Bone marrow (tissue), 2 donors: ENCODE data around the gene TBXA2R.
A peak's percentile ranks its signal among the peaks of the same experiment; 100 is the strongest.

ENCODE experiments used
- DNase-seq, 2 donors: peaks; one replicate each; lab custom pipeline; 2025; lab: John Stamatoyannopoulos, UW

The TBXA2R gene

DNA sequence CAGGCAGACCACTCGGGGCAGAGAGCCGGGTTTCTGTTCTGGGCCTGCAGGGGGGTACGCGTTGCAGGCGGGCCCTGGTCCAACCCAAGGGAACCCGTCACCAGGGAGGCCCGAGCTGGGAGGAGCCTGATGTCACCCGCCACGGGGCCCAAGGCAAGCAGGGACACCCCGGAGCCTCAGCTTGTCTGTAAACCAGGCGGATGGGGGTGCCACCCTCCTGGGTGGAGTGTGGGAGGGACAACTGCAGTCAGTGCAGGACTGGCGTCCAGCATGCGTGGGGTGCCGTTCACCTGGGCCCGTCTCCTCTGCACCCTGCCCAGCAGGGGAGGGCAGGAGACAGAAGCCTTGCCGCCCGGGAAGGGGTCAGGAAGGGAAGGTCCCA lies 12.9 kb upstream of the TBXA2R start:
- no peak for DNase-seq

DNA sequence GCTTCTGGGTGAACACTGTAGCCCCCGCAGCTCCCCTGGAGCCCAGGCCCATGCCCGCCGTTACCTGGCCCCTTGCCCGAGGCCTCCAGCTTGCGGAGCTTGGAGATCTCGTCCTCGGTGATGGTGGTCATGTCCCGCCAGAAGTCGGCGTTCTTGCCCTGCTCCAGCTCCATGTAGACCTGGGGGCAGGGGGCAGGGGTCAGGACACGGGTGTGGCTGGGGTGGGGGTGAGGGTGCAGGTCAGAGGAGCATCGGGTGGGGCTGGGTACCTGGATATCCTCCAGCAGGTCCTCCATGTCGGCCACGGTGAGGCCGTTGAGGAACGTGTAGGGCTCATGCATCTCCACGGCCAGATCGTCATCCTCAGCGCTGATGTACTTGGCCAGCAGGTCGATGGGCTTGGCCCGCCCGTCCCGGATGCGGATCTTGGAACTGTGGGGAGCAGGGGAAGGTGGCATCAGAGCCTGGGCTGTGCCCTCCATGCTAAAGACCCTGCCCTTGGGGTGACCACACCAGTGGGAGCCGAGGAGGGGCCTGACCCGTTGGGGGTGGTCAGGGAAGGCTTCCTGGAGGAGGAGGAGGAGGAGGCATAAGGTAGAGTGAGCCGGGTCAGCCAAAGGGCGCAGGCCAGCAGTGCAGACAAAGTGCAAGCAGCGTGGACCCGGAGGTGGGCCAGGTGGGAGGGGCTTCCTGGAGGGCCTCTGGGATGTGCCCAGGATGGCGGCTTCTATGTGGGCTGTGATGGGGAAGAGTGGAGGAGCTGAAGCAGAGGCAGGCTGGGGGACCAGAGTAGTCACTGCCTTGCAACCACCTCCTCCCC lies 12.3 kb upstream of the TBXA2R start:
- no peak for DNase-seq

DNA sequence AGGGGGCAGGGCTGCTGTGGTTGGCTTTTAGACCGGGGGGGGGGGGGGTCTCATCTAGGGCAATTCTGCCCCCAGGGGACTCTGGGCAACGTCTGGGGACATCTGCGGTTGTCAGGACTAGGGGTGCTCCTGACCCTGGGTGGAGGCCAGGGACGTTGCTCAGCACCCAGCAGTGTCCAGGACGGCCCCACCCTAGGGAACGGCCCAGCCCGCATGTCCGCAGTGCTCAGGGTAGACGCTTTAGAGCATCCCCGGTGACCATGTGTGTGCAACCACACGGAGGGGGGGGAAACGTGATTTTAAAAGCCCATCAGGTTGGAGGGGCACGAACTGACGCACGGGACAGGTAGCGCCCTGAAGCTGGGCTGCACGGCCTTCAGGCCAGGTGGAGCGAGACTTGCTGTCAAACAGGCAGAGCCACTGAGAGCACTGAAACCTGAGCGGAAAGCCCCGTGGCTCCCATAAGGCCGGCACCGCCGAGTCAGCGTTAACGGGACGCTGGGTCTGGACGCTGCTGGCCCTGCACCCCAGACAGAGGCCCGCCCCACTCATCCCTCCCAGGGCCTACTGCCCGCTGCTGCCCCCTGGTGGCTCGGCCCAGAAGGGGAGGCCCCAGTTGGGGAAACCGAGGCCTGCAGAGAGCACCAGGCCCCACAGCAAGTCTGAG lies 11.6 kb upstream of the TBXA2R start:
- peak in 1 of 2 donors; percentile 14 for DNase-seq

DNA sequence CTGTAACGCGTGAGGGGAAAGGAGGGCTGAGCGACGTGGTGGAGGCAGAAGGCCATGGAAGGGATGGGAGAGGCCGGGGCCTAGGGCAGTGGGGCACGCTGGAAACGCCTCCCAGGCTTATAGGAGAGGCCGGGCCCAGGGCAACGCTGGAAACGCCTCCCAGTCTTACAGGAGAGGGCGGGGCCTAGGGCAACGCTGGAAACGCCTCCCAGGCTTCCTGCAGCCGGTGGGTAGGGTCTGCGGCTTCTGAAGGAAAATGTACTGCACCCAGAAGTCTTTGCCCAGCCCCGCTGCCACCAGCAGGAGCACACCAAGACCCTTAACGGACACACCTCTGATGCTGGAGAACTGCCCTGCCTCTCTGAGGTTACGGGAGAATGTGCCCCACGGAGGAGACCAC lies 10.8 kb upstream of the TBXA2R start:
- DNase-seq, result peak in 1 of 2 donors; percentile 54

DNA sequence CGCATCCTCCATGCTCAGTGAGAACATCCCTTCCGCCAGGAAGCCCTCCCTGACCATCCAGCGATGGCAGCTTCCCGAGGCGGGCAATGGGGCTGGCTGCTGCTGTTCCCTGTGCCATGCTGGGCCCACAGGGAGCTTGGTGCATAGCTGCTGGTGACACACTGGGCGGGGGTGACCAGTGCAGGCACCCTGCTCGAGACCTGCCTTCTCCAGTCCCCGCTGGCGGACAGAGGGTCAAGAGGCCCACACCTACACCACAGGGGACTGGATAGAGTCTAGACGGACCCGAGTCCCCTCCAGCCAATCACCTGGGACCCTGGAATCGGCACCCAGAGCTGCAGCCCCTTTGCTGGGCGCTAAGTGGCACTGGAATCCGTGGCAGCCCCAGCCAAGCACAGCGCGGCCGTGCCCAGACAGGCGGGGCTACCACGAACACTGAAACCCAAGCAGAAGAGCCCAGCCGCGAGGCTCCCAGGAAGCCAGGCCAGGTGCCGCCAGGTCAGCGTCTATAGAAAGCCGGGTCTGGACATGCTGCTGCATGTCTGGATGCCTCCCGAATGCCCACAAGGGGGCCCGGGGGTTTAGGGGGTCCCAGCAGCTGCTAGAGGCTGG lies 9.0 kb upstream of the TBXA2R start:
- no peak for DNase-seq

DNA sequence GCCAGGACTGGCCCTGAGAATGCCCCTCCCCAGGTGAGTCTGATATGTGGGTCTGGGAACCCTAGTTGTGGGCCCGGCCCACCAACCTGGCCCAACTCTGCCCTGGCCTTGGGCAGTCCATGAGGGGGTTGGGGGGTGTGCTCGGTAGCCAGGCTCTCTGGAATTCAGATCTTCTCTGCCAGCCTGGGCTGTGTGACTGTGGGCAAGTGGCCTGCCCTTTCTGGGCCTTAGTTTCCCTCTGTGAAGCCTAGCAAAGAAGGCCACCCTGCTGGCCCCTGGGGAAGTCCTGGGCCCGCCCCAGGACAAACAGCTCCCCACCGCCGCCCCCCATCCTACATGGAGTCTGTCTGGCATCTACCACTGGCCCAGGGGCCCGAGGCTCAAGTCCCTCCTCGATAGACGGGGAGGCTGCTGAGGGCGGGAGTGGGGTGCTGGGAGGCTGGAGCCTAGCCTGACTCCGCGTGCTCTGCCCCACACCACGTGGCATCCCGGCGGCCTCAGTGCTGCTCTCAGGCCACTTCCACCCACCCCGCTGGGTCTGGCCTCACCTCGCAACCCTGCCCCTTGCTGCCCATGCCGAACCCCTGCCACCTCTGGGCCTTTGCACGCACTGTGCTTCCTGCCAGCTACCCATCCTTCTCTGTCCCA lies 8.3 kb upstream of the TBXA2R start:
- no peak for DNase-seq

DNA sequence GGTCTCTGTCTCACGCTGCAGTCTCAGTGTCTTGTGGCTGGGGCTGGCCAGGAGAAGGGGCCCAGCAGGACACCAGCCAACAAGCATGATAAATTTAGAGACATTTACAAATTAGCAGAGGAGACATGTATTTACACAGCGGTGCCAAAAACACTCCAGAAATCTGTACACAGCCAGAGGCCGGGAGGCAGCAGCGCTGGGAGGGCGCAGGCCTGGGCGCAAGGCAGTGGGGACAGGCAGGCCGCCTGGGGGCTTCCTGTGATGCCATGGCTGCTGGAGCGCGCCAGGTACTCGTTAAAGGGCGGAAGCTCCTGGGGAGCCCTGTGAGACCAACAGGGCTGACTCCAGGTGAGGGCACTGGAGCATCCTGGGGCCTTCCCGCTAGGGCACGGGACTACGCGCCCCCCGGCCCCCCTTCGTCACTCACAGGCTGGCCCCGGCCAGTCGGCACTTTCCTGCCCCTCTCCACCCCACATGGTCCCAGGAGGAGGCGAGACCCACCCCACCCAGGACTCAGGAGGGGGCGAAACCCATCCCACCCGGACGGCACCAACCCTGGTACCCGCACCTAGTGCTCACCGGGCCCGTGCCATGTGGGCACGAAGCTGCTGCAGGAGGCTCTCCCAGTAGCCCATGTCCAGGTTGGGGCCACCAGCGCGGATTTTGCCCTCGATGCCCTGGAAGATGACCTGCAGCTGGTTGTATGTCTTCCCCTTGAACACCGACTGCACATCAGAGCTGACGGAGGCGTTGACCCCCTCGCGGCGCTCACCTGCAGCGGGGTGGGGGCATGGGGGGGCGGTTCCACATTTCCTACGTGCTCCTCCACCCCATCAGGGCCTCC lies 7.4 kb upstream of the TBXA2R start:
- no peak for DNase-seq

DNA sequence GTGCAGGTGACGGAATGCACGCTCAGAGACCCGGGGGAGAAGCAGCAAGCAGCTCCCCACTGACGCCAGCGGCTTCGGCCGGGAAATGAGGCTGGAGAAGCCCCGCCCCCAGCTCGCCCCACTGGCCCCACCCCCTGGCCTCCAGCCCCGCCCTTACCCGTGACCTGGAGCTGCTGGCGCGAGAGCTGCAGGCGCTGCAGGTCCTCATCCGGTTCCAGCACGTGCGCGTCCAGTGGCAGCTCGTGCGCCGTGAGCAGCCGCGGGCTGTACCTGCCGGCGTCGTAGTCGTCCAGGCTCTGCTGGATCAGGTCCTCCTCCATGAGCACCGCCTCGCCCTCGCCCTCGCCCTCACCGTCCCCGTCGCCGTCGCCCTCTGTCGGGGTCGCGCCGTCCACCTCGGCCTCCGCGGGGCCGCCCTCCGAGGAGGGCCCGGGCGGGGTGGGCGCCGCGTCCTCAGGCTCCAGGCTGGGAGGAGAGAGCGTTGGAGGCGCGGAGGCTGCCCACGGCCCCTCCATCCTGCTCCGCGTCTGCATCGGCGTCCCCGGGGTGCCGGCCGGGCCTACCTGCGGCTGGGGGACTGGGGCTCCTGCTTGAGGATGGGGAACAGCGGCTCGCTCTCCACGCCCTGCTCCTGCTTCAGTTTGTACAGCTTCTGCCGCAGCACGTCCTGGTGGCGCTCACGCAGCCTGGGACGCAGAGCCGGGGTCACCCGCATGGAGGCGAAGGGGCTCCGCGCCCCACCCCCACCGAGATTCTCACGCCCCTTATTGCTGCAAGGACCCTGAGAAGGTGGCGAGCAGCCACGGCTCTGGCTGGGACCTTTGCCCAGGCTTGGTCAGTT lies 6.4 kb upstream of the TBXA2R start:
- DNase-seq, result no peak

DNA sequence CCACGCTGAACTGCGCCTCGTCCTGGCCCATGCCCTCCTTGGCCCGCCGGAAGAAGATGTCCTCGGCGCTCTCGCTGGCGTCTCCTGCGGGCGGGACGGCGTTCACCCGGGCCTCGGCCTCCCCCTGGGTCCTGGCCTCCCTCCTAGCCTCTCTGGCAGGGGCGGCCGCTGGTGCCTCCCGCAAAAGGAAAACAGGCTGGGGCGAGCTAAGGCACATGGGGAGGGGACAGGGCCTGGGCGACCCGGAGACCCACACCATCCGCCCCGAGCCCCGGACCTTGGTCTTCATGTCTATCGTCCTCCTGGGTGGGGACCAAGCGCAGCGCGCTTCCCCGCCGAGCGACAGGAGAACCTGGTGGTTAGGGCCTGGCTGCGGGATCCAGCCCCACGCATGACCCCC lies 5.7 kb upstream of the TBXA2R start:
- no peak for DNase-seq

DNA sequence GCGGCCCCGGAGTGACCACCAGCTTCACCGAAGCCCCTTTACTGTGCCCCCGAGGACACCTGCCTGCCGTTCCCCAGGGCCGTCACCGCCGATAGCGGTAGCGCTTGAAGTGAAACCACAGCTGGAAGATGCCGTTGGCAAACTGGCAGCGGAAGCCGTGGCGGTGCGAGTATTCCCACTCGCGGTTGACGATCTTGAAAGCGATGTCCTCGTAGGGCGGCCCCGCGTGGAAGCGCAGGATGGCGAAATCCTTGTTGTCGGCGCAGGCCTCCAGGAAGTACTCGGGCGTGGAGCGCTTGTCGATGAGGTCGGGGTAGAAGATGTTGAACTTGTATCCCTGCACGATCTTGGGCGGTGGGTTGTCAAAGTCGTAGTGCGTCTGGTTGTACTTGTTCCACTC lies 5.2 kb upstream of the TBXA2R start:
- DNase-seq, result no peak

DNA sequence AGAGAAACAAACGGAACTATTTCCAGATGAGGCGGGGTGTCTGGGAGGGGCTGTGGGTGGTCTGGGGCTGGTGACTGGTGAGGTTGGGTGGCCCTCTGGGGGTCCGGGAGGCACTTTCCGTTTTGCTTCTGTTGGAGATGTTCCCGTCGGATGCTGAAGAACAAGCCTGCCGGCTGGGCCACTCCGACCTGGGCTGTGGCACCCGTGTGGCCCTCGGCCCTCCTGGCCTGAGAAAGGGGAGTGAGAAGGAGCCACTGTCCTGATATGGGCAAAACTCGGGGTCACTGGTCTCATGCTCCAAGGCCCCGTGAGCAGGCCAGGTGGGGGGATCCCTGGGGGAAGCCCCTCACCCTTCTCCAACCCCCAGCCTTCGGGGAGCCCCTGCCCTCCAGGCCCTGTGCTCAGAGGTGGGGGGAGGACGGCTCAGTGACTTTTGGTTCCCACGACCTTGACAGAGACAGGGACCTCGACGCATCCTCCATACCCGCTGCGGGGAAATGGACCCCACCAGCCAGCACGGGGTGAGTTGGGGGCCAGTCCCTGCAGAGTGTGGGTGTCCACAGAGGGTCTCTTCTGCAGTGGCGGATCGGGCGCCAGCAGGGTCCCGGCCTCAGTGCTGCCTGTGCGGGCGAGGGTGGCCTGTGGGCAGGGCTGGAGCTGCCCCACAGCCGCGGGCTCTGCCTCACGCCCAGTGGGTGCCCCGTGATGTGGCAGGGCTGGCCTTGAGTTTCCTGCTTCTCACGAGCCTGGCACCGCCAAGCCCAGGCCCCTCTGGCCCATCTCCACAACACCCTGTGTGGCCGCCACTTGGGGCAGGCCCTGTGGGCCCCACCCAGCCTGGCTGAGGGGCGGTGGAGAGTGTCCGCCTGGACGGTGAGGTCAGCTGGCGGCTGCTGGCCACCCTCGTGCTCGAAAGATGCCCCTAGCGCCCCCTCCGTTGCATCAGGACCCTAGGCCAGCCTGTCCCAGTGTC lies 4.4 kb upstream of the TBXA2R start:
- no peak for DNase-seq

DNA sequence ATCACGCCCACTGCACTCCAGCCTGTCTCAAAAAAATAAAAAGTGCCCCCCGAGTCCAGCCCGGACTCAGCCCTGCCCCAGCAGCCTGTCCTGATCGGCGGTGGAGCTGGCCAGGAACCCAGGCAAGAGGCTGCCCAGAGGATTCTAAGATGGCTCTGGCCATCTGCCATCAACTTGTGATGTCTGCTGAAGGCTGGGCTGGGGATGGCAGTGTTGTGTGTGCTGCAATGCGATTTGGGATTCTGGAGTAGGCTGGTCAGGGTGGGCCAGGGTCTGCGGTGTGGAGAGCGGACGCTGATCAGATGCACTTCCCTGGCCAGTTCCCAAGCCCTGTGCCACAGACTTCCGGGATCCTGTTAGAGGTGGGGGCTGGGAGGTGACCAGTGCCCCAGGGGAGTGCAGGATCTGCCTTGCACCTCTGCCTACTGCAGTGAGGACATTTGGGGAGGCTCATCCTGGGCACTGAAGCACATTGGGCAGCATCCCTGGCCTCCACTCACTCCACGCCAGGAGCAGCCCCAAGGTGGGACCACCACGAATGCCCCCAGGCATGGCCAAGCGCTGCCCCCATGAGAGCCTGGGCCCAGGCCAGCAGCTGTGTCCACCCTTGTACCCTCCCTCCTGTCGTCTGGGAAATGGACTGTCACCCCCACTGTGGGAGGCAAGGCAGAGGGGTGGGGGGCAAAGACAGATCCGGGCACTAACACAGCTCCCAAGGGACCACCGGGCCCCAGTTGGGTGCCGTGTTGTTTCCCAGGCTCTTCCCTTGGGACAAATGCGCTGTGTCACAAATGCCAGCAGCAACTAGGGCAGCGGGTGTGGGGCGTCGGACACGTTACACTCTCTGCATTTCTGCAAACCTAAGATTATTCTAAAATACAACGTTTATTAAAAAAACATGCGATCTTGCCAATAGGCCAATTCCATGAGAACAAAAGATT lies 3.4 kb upstream of the TBXA2R start:
- DNase-seq, result no peak

DNA sequence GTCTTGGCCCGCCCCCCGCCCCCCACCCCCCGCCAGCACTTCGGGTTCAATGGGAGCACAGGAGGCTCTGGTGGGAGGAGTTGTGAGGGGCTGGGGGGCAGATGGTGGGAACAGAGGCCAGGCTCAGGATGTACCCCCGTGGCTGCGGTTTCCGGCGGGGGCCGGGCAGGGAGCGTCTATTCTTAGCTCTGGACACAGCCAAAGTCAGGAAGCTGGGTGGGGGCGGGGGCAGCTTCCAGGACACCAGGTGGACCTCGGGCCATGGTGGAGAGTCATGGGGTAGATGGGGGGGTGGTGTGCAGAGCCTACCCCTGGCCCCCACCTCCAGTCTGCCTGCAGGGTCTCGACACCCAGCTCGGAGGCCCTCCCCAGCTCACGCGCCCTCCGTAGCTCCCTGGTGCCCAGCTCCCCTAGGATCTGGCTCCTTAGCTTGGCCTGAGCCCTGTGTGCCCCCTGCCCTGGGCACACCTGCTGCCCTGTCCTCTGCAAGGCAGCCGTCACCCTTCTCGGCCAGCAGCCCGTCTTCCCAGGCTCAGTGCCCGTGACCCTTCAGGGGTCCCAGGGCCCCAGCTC lies 2.2 kb upstream of the TBXA2R start:
- DNase-seq, result peak in 1 of 2 donors; percentile 33

DNA sequence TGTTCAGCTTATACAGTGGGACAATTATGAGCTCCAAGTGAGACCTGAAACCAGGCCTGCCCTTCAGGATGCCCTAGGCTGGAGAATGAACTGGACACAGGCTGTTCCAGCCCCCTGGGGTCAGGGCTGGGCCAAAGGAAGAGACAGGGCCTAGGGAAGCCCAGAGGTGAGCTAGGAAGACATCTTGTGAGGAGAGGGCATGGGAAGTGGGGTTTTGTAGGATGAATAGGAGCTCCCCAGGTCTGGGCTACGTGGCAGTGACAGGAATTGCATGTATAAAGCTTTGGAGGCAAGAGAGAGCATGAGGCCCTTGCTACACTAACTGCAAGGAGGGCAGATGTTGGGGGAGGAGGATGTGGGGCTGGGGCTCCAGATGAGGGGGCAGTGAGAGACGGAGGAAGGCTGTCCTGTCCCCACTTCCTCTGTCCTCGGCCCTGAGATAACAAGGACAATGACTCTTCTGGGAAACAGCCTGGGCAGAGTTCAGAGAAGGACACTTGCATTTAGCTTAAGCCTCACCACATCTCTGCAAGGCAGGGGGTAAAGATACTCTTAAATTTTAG lies 1.5 kb upstream of the TBXA2R start:
- no peak for DNase-seq

DNA sequence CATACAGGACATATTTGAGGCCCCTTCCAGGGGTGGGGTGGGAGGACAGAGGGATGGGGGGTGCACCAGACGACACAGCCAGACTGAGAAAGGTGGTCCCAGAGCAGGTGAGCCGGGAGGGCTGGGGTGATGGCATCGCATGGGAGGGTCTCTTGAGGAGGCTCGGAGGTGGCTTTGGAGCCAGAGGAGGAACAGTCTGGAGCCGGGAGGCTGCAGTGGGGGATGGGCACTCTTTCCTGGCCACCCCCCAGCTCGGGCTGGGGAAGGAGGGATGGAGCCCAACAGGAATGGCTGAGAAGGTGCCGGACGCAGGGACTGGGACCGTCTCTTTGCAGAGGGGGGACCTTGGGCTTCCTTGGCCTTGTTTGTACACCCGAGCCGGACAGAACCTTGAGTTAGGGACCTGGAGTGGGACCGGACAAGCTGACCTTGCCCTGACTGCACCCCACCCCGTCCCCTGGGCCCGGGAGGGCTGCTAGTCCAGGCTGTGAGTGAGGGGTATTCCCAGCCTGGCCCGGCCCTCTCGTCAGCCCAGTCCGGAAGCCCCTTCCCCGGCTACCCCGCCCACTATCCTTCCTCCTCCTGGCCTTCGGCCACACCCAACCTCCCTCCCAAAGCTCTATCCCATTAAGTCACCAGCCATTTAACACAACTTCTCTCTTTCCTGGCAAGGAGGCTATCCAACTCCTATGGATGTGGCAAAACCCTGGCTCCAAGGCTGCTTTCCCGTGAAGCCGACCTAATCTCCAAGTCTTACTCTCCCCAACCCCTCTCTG lies 816 bp upstream of the TBXA2R start:
- no peak for DNase-seq

DNA sequence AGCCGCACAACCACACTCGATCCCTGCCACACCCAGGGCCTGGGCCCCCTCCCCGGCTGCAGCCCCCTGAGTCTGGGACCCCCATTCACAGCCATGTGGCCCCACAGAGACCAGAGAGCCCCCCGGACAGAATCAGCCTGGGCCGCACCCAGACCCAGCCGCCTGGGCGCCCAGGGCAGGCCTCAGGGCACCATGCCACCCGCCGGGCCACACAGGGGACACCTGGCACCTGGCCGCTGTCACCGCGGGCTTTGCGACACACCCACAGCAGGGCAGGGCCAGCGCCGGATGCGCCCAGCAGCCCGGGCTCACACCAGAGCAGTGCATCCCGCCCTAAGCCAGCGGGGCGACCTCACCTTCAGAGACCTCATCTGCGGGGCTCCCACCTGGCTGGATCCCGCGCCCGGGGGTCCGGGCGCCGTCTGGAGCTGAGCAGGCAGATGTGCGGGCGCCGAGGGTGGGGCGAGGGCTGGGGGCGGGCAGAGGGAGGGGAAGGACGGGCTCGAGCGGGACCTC lies 443 bp downstream of the TBXA2R start:
- no peak for DNase-seq

DNA sequence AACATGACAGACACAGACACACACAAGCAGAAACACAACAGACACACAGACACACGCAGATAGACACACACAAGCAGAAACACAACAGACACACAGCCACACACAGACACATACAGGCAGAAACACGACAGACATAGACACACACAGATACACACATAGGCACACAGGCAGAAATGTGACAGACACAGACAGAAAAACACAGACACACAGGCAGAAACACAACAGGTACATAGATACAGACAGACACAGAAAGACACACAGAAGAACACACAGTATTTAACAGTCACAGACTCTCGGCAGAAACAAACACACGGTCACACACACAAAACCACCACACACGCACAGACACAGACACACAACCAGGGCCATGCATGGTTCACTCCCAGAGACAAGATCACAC lies 905 bp downstream of the TBXA2R start:
- DNase-seq, result no peak
